Pons (tissue), 1 donor: ENCODE results near the gene FSTL5.
"Not testable (repeated sequence)": the region's sequence is repeated elsewhere in the genome, so short reads cannot be mapped to it uniquely, and the experiment has no call there.

ENCODE experiments used
- DNase-seq: peaks from one replicate; pipeline ENCODE4 v3.0.0-alpha.2; 2016; ENCODE audit warnings: low spot score

The FSTL5 gene

DNA sequence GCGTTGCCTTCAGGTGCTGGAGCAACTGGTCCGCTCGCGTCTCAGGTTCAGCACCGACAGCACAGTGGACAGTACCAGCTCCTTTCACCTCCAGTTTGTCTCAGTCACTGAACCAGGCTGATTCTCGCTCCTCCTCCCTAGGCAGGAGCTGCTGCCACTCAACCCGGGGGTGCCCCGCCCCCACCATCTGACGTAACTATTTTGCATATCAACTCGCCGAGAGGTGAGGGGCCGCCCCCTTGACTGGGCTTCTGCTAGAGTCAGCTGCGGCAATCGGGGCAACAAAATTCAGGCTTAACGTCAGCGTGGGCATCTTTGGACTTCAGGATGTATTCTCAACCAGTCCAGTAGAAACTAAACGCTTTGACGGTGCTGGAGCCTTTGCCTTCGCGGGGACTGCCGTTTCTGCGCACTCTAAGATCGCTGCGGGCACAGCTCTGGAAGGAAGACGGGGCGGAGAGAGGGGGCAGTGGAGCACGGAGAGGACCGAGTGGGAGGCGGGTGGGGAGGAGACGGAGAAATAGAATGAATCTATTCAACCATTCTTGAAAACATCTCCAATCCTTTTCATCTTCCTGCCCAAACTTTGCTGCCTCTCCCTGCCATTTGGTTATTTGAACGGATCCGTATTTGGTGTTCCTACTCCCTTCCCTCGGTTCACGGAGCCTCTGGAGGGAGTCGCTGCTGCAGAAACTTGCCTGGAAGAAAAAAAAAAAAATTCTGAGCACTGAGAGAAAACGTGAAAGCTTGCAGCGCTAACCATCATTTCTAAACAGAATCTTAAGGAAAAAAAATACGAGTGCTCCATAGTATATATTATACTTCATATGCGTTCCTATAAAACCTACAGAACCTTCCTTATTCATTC, at the start of gene FSTL5:
Gene FSTL5 (minus strand): TSS at position 109 of the 868 bp plus-strand sequence. CDS start 52,604 bp downstream, outside the sequence.
- peak; percentile 84 for DNase-seq

DNA sequence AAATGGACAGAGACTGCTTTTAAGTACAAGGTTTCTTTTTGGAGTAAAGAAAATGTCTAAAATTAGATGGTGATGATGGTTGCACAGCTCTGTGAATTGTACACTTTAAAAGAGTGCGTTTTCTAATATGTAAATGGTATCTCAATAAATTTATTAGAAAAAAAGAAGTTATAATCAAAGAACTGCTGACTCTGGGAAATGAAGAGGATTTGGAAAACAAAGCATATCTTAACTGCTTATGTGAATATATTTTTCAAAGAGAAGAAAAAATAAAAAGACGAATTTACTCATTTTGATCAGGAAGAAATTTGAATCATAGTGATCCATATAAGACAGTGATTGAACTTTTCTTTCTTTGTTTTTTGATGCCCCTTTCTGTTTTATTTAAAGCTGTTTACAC, 45.9 kb upstream of the FSTL5 start:
- no peak for DNase-seq

DNA sequence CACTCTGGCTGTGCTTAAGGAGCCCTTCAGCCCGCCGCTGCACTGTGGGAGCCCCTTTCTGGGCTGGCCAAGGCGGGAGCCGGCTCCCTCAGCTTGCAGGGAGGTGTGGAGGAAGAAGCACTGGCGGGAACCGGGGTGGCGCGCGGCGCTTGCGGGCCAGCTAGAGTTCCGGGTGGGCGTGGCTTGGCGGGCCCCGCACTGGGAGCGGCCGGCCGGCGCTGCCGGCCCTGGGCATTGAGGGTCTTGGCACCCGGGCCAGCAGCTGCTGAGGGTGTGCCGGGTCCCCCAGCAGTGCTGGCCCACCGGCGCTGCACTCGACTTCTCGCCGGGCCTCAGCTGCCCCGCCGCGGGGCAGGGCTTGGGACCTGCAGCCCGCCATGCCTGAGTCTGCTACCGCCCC, 39.7 kb upstream of the FSTL5 start:
- DNase-seq = not testable (repeated sequence)

DNA sequence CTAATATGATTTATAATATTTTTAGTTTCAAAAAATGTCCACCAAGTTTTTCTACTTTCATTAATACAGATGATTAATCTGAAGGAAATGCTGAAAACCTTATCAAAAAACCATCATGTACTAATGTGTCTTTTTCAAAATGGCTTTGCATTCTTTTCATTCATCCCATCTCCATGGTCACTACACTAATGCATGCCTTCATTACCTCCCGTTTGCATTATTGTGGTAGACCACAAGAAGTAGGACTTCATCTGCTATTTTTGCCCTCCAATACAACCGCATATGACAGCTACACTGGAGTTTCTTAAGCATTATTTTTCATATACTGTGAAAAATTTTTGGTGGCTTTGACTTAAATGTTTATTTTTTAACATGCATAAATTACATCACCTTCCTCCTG, 37.9 kb upstream of the FSTL5 start:
- DNase-seq = no peak

DNA sequence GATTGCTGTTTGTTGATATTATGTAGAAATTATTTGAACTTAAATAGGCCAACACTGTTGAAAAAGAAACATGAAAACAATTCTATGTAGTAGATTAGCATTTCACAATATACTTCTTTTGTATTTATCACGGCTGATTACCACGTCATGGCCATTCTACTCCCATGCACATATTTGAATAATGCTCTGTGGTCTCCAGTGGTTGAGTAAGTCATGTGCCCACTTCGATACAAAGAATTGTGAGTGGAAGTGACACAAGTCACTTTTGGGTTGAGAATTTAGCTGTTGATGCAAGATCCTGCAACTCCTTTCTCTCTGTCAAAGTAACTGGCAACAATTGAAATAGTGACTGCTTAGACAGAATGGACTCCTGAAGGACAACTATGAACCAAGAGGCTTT, 6.7 kb upstream of the FSTL5 start:
- no peak for DNase-seq

DNA sequence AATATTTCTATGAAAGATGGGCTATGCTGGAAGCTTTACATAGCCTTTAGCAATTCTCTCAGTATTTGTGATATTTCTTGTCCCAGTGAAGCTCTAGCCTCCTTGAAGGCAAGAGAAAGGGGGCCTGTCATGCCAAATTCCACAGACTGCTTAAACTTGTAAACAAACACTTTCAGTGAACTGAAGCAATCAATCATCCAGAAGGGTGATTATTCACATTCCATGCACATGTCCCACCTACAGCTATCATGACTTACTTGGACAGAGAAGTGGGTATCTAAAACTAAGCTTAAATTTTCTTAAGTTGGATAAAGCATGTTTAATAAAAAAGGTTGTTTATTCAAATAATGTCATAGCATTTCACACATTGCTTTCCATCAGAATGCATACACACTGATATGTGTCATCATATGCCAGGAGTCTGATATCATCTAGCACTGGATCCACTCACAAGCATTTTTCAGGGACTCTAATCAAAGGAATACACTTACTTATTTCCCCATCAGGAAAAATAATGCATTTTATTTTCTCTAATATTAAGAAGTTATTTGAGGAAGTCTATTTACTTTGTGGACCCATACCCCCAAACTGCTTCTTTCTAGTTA, 1.2 kb upstream of the FSTL5 start:
- DNase-seq = no peak

DNA sequence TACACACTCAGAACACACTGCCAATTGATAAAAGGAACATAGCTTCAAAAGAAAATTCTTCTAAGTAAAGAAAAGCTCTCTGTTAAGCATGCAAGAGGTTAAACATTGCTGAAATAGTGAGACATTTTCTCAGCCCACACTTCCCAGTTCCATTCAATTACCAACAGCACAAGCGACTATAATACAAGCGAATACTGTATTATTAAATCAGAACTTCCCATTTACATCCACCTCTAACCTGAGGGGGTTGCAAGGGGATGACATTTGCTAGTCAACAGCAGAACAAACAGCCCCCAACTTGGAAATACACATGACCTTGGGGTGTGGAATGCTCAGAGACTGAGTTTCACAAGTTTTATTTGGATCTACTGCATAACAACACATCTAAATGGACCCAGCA, 1.1 kb downstream of the FSTL5 start:
- no peak for DNase-seq

DNA sequence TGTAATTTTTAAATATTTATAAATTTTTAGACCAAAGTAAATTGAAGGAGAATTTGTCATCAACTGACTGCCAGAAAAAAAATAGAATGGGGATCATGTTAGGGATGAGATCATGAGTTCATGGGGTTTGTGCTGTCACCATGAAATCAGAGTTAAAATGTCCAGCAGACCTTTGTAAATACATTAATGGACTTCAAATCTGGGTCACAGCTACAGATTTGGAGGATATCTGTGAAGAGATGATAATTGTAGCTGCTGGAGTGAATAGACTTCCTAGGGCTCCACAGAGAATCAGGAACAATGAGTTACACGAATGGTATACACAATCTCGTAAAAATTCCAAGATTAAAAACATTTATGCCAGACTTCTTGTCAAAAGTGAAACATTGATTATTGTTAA, 6.6 kb downstream of the FSTL5 start:
- DNase-seq = no peak

DNA sequence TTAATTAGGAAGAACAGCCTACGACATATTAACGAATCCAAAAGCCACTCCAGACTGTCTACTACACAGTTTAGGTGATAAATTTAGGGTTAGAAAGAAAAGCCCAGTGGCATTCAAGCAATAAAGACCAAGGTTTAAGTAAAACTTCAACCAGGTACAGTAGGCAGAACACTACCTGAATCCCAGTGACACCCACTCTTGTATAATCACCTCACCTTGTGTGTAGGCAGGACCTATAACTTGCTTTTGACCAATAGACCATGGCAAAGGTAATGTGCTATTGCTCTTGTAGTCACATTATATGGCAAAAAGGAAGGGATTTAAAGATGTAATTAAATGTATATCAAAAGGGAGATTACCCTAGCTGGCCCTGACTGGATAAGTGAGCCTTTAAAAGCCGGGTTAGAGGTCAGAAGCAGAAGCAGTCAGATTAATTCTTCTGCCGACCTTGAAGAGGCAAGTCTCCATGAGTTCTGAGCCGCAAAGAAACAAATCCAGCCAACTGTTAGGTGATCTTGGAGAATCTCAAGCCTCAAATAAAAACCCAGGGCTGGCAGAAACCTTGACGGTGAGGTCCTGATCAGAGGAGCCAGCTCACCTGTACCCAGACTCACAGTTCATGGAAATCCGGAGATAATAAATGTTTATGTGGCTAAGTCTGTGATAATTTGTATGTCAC, 8.8 kb downstream of the FSTL5 start:
- no peak for DNase-seq

DNA sequence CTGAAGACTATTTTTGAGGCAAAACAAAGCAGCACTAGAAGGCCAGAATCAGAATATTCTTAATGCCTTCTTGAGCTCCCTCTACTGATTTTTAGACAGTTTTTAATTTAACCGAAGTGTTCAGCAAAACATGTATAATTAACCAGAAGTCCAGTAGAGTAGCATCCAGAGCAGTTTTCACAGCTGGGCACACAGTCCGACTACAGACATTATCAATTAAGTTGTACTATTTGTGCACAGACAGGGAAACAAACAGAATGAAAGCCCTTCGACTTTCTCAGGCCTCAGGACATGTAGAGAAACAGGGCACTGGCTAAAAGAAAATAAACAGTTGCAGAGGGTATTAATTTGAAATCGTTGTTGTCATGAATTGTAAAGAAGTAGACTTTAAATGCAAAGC, 11.9 kb downstream of the FSTL5 start:
- DNase-seq = no peak

DNA sequence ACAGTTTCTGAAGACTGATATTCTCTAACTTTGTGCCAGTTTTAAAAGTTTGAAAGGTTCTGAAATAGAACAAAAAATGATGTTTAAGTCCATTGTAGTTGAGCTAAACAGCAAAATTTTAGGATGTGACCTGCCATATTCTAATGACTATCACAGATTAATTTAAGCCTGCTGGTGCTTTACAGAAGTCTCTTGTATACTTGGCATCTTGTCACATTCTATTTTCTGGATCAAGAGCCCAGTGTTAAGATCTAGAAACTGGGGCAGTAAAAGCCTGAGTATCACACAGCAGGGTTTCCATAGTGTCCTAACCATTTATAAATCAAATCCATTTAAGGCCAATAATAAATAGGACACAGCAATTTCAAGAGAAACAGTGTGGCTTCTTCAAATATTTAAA, 12.4 kb downstream of the FSTL5 start:
- DNase-seq = no peak

DNA sequence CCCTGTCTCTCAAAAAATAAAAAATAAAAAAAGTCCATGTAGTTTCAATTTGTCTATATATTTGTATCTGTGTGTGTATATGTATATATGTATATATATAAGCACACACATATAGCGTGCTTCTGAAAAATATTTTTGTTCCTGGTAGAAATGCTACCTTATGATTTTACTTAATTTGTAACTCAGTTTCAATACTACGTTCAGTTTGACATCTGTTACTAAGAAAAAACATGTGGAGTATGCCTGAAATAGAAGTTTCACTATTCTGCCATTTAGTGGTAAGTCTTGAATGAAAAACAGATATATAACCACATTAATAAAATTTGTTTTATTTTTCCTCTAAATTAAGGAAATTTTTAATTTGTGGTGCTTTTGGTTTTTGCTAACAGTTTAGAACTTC, 14.2 kb downstream of the FSTL5 start:
- DNase-seq = no peak

DNA sequence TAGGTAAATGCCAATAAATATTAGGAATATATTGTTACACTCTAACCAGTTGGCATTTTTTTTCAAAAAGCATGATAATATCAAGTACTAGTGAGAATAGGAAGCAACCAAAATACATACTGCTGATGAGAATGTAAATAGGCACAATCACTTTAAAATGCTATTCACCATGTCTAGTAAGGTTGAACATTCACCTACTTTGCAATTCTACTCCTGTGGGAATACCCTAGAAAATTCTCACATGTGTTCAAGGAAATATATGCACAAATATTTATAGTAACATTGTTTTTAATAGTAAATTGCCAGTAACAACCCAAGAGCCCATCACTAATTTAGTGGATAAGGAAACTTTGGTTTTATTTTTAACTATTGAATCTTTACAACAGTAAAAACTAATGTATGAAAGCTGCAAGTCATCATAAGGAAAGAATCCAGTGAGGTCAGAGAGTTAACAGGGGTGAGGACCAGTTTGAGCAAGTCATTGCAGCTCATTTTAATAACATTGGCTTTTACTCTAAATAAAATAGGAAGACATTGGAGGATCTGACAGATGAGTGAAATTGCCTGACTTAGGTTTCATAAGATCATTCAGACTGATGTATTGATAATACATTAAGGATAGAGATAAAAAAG, 23.6 kb downstream of the FSTL5 start:
- DNase-seq = no peak

DNA sequence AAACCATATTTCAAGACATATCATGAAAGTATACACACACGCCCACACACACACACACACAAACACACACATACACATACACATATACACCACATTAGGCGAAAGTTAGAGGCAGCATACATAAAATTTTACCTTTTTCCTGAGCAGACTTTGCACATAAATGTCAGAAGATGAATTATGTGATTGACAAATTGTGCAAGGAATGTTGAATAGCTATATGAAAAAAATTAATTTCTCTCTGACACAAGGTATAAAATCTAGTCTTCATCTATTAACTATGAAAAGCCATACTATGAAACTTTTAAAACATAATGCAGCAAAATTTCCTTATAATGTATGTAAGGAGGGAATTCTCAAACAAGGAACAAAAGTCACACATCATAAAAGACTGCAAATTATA, 24.4 kb downstream of the FSTL5 start:
- no peak for DNase-seq

DNA sequence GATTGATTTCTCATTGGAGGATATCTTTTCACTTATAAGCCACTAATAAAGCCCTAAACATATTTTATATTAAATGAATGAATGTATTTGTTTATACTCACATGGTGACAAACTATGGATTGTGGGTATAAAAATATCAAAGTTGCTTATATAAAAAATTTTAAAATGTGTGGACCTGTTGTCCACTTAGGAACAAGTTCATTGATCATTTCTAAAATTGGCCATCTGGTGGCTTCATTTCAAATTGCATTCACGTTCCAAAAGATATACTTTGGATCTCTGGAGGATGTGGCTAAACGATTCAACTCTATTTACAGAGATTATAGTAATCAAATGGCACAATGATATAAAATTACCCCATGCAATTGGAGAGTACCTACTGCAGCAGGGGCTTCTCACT, 32.5 kb downstream of the FSTL5 start:
- DNase-seq = no peak

DNA sequence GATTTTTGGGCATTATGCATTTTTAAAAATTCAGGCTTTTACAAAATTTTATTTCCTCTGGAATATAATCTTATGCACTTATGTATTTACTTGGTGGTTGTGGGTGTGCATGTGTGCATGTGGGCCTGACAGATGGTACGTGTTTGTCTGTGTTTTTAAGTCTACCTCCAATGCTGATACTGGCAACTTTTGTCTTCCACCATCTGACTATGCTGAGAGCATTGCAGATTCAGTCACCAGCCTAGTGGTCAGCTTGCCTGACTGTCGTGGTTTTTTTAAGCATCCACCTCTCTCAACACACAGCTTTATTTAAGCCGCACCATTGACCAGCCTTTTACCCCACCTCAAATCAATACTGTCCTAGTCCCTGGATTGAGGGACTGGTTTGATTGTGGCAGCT, 37.1 kb downstream of the FSTL5 start:
- no peak for DNase-seq

DNA sequence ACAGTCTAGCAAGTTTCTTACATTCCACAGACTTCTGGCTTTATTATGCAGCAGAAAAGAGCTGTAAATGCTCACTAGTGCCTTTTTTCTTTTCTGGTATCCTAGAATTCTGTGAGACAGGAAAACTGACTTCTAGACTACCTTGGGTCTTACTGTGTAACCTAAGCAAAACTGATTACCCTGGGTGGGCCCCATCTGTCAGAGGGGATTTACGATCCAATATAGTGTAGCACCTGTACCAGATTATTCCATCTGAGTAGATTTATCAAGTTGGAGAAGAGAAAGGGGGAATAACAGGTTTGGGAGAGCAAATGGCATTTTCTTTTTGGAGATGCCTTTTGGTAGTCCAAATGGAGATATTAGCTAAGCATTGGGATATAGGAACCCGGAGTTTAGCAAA, 46.7 kb downstream of the FSTL5 start:
- no peak for DNase-seq

DNA sequence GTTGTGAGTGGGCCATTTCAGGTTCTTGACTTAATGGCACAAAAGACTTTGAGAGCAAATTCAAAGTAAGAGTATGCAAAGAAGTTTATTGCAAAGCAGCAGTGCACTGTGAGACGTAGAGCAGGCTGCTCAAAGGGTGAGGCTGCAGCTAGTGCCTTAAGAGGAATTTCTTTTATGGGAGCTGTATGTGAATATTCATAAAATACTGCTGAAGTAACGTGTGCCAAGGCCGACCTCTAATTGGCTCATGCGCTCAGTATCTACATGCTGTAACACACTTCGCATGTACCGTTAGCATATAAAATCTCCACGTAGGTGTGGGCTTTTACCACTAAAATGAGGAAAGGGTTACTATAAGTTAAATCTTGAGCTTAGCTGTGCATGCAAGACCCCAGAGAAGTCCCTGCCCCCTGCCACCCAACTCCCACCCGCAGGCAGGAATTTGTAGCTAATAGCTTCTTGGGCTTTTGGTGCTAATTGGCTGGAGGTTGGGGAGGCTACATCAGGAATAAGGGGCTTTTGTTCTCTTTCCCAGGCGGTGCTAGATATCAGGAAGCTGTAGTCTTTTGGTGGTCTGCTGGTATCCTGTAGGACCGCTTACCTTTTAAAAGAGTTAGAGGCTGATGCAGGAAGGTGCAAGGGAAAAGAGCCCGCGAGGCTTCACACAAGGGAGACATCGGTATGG, 47.6 kb downstream of the FSTL5 start:
- no peak for DNase-seq

DNA sequence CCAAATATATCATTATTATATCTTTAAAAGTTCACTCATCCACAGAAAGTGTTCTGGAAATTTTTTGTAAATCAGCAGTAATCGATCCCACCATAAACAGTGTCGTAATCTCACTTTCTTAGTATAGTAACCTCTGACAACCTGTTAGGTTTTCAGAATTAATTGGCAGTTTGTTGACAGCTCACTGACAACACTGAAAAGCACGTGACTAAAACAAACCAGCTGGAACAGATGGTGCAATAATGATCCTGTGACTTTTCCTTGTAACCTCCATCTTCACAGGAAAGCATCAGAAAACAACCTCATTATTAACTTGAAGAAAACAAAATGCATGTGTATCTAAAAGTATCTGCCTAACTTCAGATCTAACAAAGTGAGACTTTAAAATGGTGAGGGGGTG, 48.5 kb downstream of the FSTL5 start:
- no peak for DNase-seq

DNA sequence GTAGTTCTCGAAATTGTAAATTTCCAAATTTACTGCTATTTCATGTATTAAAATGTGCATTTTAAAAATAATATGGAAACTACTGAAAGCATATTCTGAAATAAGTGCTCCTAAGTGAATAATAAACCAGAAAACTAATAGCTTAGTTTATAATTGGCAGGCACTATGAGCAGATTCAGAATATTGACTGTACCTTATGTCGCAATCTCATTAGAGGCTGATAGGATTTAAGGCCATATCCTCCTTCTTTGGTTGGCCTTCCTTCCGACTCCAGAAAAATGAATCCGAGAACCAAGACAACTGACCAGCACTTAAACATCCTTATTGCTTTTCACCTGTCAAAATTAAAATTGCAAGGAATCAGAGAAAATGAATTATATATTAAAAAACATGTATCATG, 52.7 kb downstream of the FSTL5 start:
- DNase-seq = no peak

DNA sequence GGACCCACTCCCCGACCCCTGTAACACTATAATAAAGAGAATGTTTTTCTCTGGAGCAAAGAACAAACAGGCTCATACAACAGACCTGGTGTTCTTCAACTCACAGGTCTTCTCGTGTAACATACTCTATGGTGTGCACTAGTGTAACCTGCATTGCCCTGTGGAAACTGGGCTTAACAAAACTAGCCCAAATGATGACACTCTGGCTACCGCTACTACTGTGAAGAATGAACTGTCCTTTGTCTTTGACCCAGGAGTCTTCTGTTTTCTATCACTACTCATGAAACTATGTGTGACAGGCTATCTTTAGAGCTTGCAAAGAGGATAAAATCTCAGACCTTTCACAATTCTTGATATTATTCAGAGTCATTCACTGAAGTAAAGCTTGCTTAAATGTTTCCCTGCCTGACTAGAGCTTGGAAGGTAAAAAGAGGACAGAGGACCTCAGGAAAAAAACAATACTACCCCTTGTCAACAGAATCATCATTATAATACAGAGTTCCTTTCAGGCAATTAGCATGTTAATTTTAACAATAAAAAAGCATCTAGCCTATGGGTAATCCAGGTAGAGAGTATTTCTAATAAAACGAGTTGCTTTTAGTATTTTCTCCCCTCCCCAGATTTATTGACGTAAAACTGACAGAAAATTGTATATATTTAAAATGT, 59.2 kb downstream of the FSTL5 start:
- no peak for DNase-seq

DNA sequence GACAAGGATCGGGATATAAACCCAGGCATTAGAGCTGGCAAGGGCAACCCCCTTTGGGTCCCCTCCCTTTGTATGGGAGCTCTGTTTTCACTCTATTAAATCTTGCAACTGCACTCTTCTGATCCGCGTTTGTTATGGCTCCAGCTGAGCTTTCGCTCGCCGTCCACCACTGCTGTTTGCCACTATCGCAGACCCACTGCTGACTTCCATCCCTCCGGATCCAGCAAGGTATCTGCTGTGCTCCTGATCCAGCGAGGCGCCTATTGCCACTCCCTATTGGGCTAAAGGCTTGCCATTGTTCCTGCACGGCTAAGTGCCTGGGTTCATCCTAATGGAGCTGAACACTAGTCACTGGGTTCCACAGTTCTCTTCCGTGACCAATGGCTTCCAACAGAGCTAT, 59.9 kb downstream of the FSTL5 start:
- not testable (repeated sequence) for DNase-seq
